Measurements from ENCODE around the gene SLC45A1. TPM values are rescaled to one million over a fixed set of nuclear protein-coding genes. Genes with fewer than 3 reads are reported as not detected.

The SLC45A1 gene
- total and polyA plus RNA-seq, 7 experiments from 2014 or later, result 0.15 to 1.5 (median 1.2) TPM

DNA sequence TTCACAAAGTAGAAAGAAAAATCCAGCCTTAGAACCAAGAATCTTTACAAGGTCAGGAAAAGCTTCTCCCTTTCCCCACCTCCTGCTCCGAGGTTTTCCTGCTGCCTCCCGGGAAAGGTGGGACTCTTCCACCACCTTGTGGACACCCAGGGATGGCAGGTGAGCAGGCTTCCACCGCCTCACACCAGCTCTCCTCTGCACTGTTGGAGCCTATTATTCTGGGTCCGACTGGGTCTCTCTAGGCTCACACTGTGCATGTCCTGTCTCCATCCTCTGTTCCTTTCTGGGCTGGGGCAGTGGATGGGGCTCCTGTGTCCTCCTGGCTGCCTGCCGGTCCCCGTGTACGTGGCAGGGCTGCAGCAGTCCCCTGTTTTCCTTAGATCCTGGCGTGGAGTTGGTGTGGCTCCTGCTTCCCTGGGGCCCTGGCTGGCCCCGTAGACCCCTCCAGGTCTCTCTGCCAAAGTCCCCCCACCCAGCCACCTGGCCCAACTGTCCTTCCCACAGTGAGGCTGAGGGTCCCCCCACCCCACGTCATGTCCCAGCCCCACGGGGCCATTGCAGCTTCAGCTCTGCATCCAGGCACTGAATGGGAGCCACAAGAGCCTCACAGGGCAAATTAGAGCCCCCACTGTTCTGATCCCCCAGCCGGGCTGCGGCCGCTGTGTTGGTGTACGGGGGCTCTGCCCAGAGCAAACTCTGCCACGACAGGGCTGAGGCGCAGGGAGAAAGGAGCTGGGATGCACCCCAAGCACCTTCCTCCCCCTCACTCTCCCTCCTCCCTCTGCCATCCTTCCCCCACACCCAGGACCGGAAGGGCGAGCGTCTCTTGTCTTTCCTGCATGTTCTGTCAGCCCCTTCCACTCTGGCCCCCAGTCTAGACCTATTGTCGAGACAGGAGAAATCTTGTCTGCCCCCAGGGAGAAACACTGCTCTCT is 3.3 kb upstream of the SLC45A1 start:
- Mint-ChIP-seq H3K4me3 (peak overlapping the region in 5 of 10 donors; percentile 9 to 48 (median 32)), H3K27ac (no peak overlapping the region), H3K36me3 (no peaks in the 10 kb centered on the region), H3K9me3 (peaks cover 0 to 6% (median 0%) of the 10 kb centered on the region in 11 donors), H3K27me3 (peaks cover 7 to 51% (median 33%) of the 10 kb centered on the region in 5 donors), H3K4me1 (peaks cover 6 to 26% (median 23%) of the 10 kb centered on the region in 7 donors)
- peaks cover 4 to 11% of the 10 kb centered on the region in 2 donors for H3K4me1 ChIP-seq (ENCODE audit: control insufficient read depth in 2 of 2, insufficient read depth in 2 of 2, low read length in 2 of 2)
- no peak overlapping the region for H3K4me3 ChIP-seq (ENCODE audit: low read length)
- H3K27me3 ChIP-seq (ENCODE audit: control insufficient read depth in 2 of 2, insufficient read depth in 2 of 2, low read length in 2 of 2), result peaks cover 5 to 8% of the 10 kb centered on the region in 2 donors
- ATAC-seq, result peak; percentile 56
- H3K27ac ChIP-seq (ENCODE audit: low read depth, low read length), result no peak overlapping the region
- H3K36me3 ChIP-seq (ENCODE audit: control insufficient read depth in 2 of 3, insufficient read depth in 3 of 3, low read length in 3 of 3), result no peaks in the 10 kb centered on the region
- H3K9me3 ChIP-seq (ENCODE audit: control insufficient read depth in 2 of 3, low read length in 3 of 3), result no peaks in the 10 kb centered on the region
- intact Hi-C loops (cut with micrococcal nuclease), result loop anchor here (1.0 to 5.0 kb wide), 4 partner anchors 162 to 332 kb away; no protein-coding TSS in a partner anchor
- ChIA-PET POLR2A (interaction anchor here (1.2 kb wide), 1 partner anchor 286 kb away, joined by 3 read pairs; no protein-coding TSS in a partner anchor), CTCF (interaction anchor here (0.6 to 7.1 kb wide), 13 partner anchors 54 to 339 kb away, joined by 3 to 85 read pairs (median 4); no protein-coding TSS in a partner anchor)
- DNase-seq, result peak in 8 of 9 donors; percentile 14 to 56 (median 46)

DNA sequence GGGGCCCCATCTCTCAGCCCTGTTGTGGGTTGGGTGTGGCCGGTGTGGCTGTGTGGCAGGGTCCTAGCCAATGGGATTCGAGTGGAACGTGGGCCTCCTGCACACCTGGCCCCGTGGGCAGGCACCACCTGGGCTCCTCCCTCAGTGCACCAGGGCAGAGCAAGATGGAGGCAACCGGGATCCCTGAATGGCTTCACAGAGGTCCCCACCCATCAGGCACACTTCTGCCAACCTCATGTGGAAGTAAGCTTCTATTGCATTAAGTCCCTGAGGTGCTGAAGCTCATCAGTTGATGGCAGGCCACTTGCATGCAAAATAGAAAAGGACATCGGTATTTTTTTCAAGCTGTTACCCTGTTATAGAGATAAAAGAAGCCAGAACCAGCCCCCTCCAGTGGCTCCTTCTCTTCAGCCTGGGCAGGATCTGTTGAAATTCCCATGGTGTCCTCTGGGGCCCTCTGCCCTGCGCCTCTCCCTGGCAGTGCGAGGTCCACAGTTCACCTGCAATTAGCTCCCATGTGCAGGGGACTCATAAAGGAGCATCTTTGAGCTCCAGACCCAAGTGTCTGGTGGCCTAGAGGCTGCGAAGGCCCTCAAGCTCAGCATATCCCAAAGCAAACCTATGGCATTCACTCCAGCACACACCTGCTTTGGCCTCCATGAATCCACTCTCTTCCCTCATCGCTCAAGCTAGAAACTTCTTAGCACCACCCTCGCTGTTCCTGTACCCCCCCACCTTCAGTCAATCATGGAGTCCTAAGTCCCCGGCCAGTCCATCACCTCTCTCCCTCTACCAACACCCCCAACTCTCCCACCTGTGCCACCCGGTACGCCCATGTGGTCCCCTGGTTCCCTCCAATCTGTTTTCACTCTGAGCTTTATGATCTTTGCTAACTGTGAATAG is 2.1 kb upstream of the SLC45A1 start:
- intact Hi-C loops (cut with micrococcal nuclease), result loop anchor here (5.0 kb wide), 1 partner anchor 164 kb away; no protein-coding TSS in a partner anchor
- no peak overlapping the region for H3K4me3 ChIP-seq (ENCODE audit: low read length)
- ChIA-PET CTCF (interaction anchor here (0.6 to 7.1 kb wide), 8 partner anchors 27 to 301 kb away, joined by 3 to 85 read pairs (median 4); no protein-coding TSS in a partner anchor), POLR2A (no interaction called here)
- H3K27ac ChIP-seq (ENCODE audit: low read depth, low read length), result no peak overlapping the region
- DNase-seq, result no peak
- peak overlapping the region in 1 of 9 donors; percentile 70 for H3K27ac Mint-ChIP-seq
- H3K27me3 ChIP-seq (ENCODE audit: control insufficient read depth in 2 of 2, insufficient read depth in 2 of 2, low read length in 2 of 2), result peaks cover 5 to 8% of the 10 kb centered on the region in 2 donors
- no peak for ATAC-seq
- no peaks in the 10 kb centered on the region for H3K36me3 Mint-ChIP-seq
- H3K9me3 ChIP-seq (ENCODE audit: control insufficient read depth in 2 of 3, low read length in 3 of 3), result no peaks in the 10 kb centered on the region
- H3K4me1 Mint-ChIP-seq, result peaks cover 6 to 27% (median 23%) of the 10 kb centered on the region in 7 donors
- H3K9me3 Mint-ChIP-seq, result peaks cover 0 to 6% (median 0%) of the 10 kb centered on the region in 11 donors
- peak overlapping the region in 3 of 10 donors; percentile 9 to 68 (median 26) for H3K4me3 Mint-ChIP-seq
- H3K4me1 ChIP-seq (ENCODE audit: control insufficient read depth in 2 of 2, insufficient read depth in 2 of 2, low read length in 2 of 2), result peaks cover 4 to 11% of the 10 kb centered on the region in 2 donors
- H3K36me3 ChIP-seq (ENCODE audit: control insufficient read depth in 2 of 3, insufficient read depth in 3 of 3, low read length in 3 of 3), result no peaks in the 10 kb centered on the region
- H3K27me3 Mint-ChIP-seq, result peaks cover 7 to 62% (median 33%) of the 10 kb centered on the region in 5 donors

DNA sequence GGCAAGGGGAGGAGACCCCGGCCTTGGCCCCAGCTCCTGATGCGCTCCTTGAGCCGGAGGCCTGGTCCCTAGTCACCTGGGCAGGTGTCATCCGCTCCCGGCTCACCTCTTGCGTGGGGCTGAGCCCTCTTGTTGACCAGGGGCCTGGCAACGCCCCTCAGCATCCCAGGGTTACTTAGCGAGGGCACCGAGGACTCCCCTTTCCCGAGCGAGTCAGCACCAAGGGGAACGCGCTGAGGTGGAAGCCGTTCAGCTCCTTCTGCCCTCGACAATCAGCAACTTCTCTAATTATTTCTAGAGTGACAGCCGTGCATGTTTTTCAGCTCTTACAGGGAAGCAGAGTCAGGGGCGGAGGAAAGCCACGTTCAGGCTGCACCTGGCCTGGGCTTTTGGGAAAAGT is 522 bp downstream of the SLC45A1 start:
- Mint-ChIP-seq H3K36me3 (peaks cover 0 to 9% (median 0%) of the 10 kb centered on the region in 5 donors), H3K27ac (peak overlapping the region in 1 of 9 donors; percentile 72), H3K9me3 (peaks cover 0 to 4% (median 0%) of the 10 kb centered on the region in 11 donors), H3K4me3 (peak overlapping the region; percentile 68 to 86 (median 78)), H3K27me3 (peaks cover 7 to 53% (median 27%) of the 10 kb centered on the region in 5 donors), H3K4me1 (peaks cover 6 to 34% (median 23%) of the 10 kb centered on the region in 7 donors)
- peak in 1 of 9 donors; percentile 24 for DNase-seq
- Histone ChIP-seq H3K27ac (ENCODE audit: low read depth, low read length) (peak overlapping the region; percentile 19), H3K4me1 (ENCODE audit: control insufficient read depth in 2 of 2, insufficient read depth in 2 of 2, low read length in 2 of 2) (peaks cover 4 to 11% of the 10 kb centered on the region in 2 donors), H3K36me3 (ENCODE audit: control insufficient read depth in 2 of 3, insufficient read depth in 3 of 3, low read length in 3 of 3) (no peaks in the 10 kb centered on the region), H3K27me3 (ENCODE audit: control insufficient read depth in 2 of 2, insufficient read depth in 2 of 2, low read length in 2 of 2) (peaks cover 5 to 8% of the 10 kb centered on the region in 2 donors), H3K4me3 (ENCODE audit: low read length) (peak overlapping the region; percentile 67), H3K9me3 (ENCODE audit: control insufficient read depth in 2 of 3, low read length in 3 of 3) (no peaks in the 10 kb centered on the region)
- CTCF ChIA-PET, result interaction anchor here (0.5 to 1.0 kb wide), 2 partner anchors 30 to 188 kb away, joined by 3 read pairs; no protein-coding TSS in a partner anchor
- POLR2A ChIA-PET, result interaction anchor here (1.3 kb wide), 1 partner anchor 291 kb away, joined by 3 read pairs; no protein-coding TSS in a partner anchor
- peak; percentile 6 for ATAC-seq
- intact Hi-C loops (cut with micrococcal nuclease), result loop anchor here (1.0 to 5.0 kb wide), 4 partner anchors 31 to 336 kb away; partner anchors contain the start of gene ERRFI1 (in 2 of the 2)

DNA sequence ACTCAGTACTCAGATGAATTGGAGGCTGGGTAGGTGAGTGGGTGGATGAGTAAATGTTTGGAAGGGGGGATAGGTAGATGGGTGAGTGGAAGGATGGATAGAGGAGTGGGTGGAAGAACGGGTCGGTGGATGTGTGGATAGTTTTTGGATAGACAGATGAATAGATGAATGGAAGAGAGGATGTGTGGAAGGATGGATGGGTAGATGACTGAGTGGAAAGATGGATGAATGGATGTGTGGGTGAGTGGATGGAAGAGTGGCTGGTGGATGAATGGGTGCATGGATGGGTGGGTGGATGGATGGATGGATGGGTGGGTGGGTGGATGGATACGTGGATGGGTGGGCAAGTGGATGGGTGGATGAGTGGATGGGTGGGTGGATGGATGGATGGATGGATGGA is 3.7 kb downstream of the SLC45A1 start:
- peaks cover 0 to 27% (median 2%) of the 10 kb centered on the region in 5 donors for H3K27me3 Mint-ChIP-seq
- Histone ChIP-seq H3K4me3 (ENCODE audit: low read length) (no peak overlapping the region), H3K27me3 (ENCODE audit: control insufficient read depth in 2 of 2, insufficient read depth in 2 of 2, low read length in 2 of 2) (no peaks in the 10 kb centered on the region), H3K27ac (ENCODE audit: low read depth, low read length) (no peak overlapping the region), H3K36me3 (ENCODE audit: control insufficient read depth in 2 of 3, insufficient read depth in 3 of 3, low read length in 3 of 3) (no peaks in the 10 kb centered on the region), H3K9me3 (ENCODE audit: control insufficient read depth in 2 of 3, low read length in 3 of 3) (no peaks in the 10 kb centered on the region), H3K4me1 (ENCODE audit: control insufficient read depth in 2 of 2, insufficient read depth in 2 of 2, low read length in 2 of 2) (peaks cover 4 to 11% of the 10 kb centered on the region in 2 donors)
- peak overlapping the region in 1 of 9 donors; percentile 46 for H3K27ac Mint-ChIP-seq
- no peak for DNase-seq
- ChIA-PET POLR2A (no interaction called here), CTCF (no interaction called here)
- ATAC-seq, result no peak
- intact Hi-C loops (cut with micrococcal nuclease), result no loop called here
- no peak overlapping the region for H3K4me3 Mint-ChIP-seq
- peaks cover 0 to 12% (median 9%) of the 10 kb centered on the region in 5 donors for H3K36me3 Mint-ChIP-seq
- H3K4me1 Mint-ChIP-seq, result peaks cover 0 to 22% (median 10%) of the 10 kb centered on the region in 7 donors
- peaks cover 0 to 4% (median 0%) of the 10 kb centered on the region in 11 donors for H3K9me3 Mint-ChIP-seq

DNA sequence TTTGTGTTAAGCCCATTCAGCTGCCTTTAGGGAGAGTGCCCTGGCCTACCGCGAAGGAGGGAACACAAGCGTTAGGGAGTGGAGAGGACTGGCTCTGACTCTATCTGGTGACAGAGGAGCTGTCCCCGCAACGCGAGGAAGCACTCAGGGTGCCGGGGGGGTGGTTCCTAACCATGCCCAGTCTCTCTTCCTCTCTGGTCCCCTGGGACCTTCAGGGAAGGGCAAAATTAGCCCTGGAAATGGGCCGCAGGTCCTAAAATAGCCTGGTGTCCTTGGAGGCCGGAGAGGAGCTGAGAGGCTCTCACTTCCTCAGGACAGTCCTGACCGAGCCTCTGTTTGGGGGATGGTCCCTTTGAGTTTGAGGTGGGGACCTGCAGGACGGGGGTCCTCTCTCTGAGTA is 5.8 kb downstream of the SLC45A1 start:
- peaks cover 0 to 22% (median 0%) of the 10 kb centered on the region in 5 donors for H3K27me3 Mint-ChIP-seq
- Histone ChIP-seq H3K27me3 (ENCODE audit: control insufficient read depth in 2 of 2, insufficient read depth in 2 of 2, low read length in 2 of 2) (no peaks in the 10 kb centered on the region), H3K4me1 (ENCODE audit: control insufficient read depth in 2 of 2, insufficient read depth in 2 of 2, low read length in 2 of 2) (peaks cover 0 to under 1% of the 10 kb centered on the region in 2 donors), H3K9me3 (ENCODE audit: control insufficient read depth in 2 of 3, low read length in 3 of 3) (no peaks in the 10 kb centered on the region), H3K36me3 (ENCODE audit: control insufficient read depth in 2 of 3, insufficient read depth in 3 of 3, low read length in 3 of 3) (no peaks in the 10 kb centered on the region), H3K4me3 (ENCODE audit: low read length) (no peak overlapping the region), H3K27ac (ENCODE audit: low read depth, low read length) (no peak overlapping the region)
- H3K4me1 Mint-ChIP-seq, result peaks cover 0 to 12% (median 1%) of the 10 kb centered on the region in 7 donors
- POLR2A ChIA-PET, result no interaction called here
- H3K27ac Mint-ChIP-seq, result no peak overlapping the region
- H3K9me3 Mint-ChIP-seq, result peaks cover 0 to 4% (median 0%) of the 10 kb centered on the region in 11 donors
- H3K36me3 Mint-ChIP-seq, result peaks cover 0 to 12% (median 9%) of the 10 kb centered on the region in 5 donors
- H3K4me3 Mint-ChIP-seq, result no peak overlapping the region
- ATAC-seq (no peak), DNase-seq (no peak)
- CTCF ChIA-PET, result no interaction called here
- intact Hi-C loops (cut with micrococcal nuclease), result no loop called here

Data from naive thymus-derived CD4-positive, alpha-beta T cell (primary cell).